GM21717 (cell line): ENCODE measurements around the gene FGD5.

Experiments
- ATAC-seq: cut with Tn5 transposase; IDR thresholded peaks from one replicate; pipeline ENCODE4 v1.9.1; 2021; ENCODE audit warnings: mild to moderate bottlenecking, moderate library complexity; ENCODE audit not compliant: unreplicated experiment

The FGD5 gene

GRCh38 chr3:14922863-14923262, 104.1 kb downstream of the FGD5 start:
- ATAC-seq: no peak

GRCh38 chr3:14923476-14923875, 104.7 kb downstream of the FGD5 start:
- no peak for ATAC-seq

- ATAC-seq: no peak
These were observed 107.2 kb downstream of the FGD5 start for GRCh38 chr3:14925729-14926591.

- ATAC-seq: no peak
These were observed 107.8 kb downstream of the FGD5 start for GRCh38 chr3:14926592-14926991.

- ATAC-seq: no peak
These were observed 108.5 kb downstream of the FGD5 start for GRCh38 chr3:14927308-14927707.

- no peak for ATAC-seq
These were observed 110.7 kb downstream of the FGD5 start for GRCh38 chr3:14929310-14930074.

GRCh38 chr3:14933820-14934425, 115.2 kb downstream of the FGD5 start:
- ATAC-seq: no peak

- no peak for ATAC-seq
These were observed 117.0 kb downstream of the FGD5 start for GRCh38 chr3:14935592-14936345.

- ATAC-seq: no peak
These were observed 120.2 kb downstream of the FGD5 start for GRCh38 chr3:14938954-14939353.

- ATAC-seq: no peak
These were observed 123.1 kb downstream of the FGD5 start for GRCh38 chr3:14941871-14942270.

GRCh38 chr3:14943042-14943441, 124.3 kb downstream of the FGD5 start:
- no peak for ATAC-seq

- no peak for ATAC-seq
These were observed 127.5 kb downstream of the FGD5 start for GRCh38 chr3:14946236-14946635.

GRCh38 chr3:14946739-14947099, 128.0 kb downstream of the FGD5 start:
- no peak for ATAC-seq

GRCh38 chr3:14947100-14947885, 128.5 kb downstream of the FGD5 start, which contains the start of gene NR2C2:
Gene NR2C2 (plus strand): TSS chr3:14947583. CDS start chr3:15003915, 56,332 bp downstream.
- peak; percentile 49 for ATAC-seq

GRCh38 chr3:14947886-14948608, 129.3 kb downstream of the FGD5 start:
- ATAC-seq: peak; percentile 89

GRCh38 chr3:14948609-14949038, 129.9 kb downstream of the FGD5 start:
- ATAC-seq: no peak

- no peak for ATAC-seq
These were observed 130.4 kb downstream of the FGD5 start for GRCh38 chr3:14949126-14949525.

GRCh38 chr3:14950274-14950673, 131.5 kb downstream of the FGD5 start:
- ATAC-seq: no peak

- ATAC-seq: no peak
These were observed 138.4 kb downstream of the FGD5 start for GRCh38 chr3:14957153-14957552.
